H9 (cell line): Measurements from ENCODE around the gene SP3. TPM values are rescaled to one million over a fixed set of nuclear protein-coding genes. Genes with fewer than 3 reads are reported as not detected.
A peak's percentile ranks its signal among the peaks of the same experiment; 100 is the strongest.

Experiments used
- DNase-seq: peaks from one replicate; pipeline ENCODE4 v3.0.0-alpha.2; 2017
- H2AFZ ChIP-seq: one replicate; pipeline ENCODE4 v1.6.1; 2013; ENCODE audit warnings: mild to moderate bottlenecking, low read length, control low read depth, moderate library complexity
- H2AK5ac ChIP-seq: 2 replicates; pipeline ENCODE4 v1.6.1; 2013; ENCODE audit warnings: low read length, control low read depth, mixed read lengths; ENCODE audit not compliant: insufficient read length
- H2BK120ac ChIP-seq: one replicate; pipeline ENCODE4 v1.6.1; 2013; ENCODE audit warnings: low read depth, mild to moderate bottlenecking, low read length, control low read depth, inconsistent platforms; ENCODE audit not compliant: poor library complexity, severe bottlenecking
- H2BK12ac ChIP-seq: 2 replicates; pipeline ENCODE4 v1.6.1; 2013; ENCODE audit warnings: low read length, control low read depth, mixed read lengths, low read depth; ENCODE audit not compliant: insufficient read length
- H2BK15ac ChIP-seq: 2 replicates; pipeline ENCODE4 v1.6.1; 2013; ENCODE audit warnings: low read depth, low read length, control low read depth
- H2BK20ac ChIP-seq: one replicate; pipeline ENCODE4 v1.6.1; 2013; ENCODE audit warnings: low read depth, mild to moderate bottlenecking, low read length, control low read depth, inconsistent platforms; ENCODE audit not compliant: poor library complexity, severe bottlenecking
- H2BK5ac ChIP-seq: 2 replicates; pipeline ENCODE4 v1.6.1; 2013; ENCODE audit warnings: low read length, control low read depth, mixed read lengths; ENCODE audit not compliant: insufficient read length
- H3K14ac ChIP-seq: 2 replicates; pipeline ENCODE4 v1.6.1; 2013; ENCODE audit warnings: low read length, control low read depth; ENCODE audit not compliant: insufficient read depth
- H3K18ac ChIP-seq: 2 replicates; pipeline ENCODE4 v1.6.1; 2013; ENCODE audit warnings: low read depth, mild to moderate bottlenecking, mixed read lengths, low read length, control low read depth; ENCODE audit not compliant: insufficient read length
- H3K23ac ChIP-seq: 2 replicates; pipeline ENCODE4 v1.6.1; 2013; ENCODE audit warnings: low read length, control low read depth, mixed read lengths, low read depth; ENCODE audit not compliant: insufficient read length
- H3K23me2 ChIP-seq: 2 replicates; pipeline ENCODE4 v1.6.1; 2013; ENCODE audit warnings: low read depth, mild to moderate bottlenecking, mixed read lengths, low read length, control low read depth; ENCODE audit not compliant: insufficient read length, poor library complexity, severe bottlenecking
- H3K27ac ChIP-seq: 2 replicates; pipeline ENCODE4 v1.5.1; 2013; ENCODE audit warnings: low read length, control low read depth, mixed read lengths, low read depth; ENCODE audit not compliant: insufficient read length
- H3K27me3 ChIP-seq: 2 replicates; pipeline ENCODE4 v1.6.1; 2013; ENCODE audit warnings: low read length, control low read depth, inconsistent platforms; ENCODE audit not compliant: insufficient read depth
- H3K4ac ChIP-seq: 2 replicates; pipeline ENCODE4 v1.6.1; 2013; ENCODE audit warnings: low read depth, mild to moderate bottlenecking, control low read depth, inconsistent platforms, low read length, moderate library complexity
- H3K4me1 ChIP-seq: 2 replicates; pipeline ENCODE4 v1.6.1; 2013; ENCODE audit warnings: low read length, control low read depth, inconsistent platforms; ENCODE audit not compliant: insufficient read depth
- H3K4me2 ChIP-seq: 2 replicates; pipeline ENCODE4 v1.6.1; 2013; ENCODE audit warnings: low read length, control low read depth, mixed read lengths; ENCODE audit not compliant: insufficient read length, insufficient read depth
- H3K56ac ChIP-seq: 2 replicates; pipeline ENCODE4 v1.6.1; 2013; ENCODE audit warnings: low read depth, mild to moderate bottlenecking, mixed read lengths, low read length, control low read depth; ENCODE audit not compliant: insufficient read length
- H3K79me1 ChIP-seq: 2 replicates; pipeline ENCODE4 v1.6.1; 2013; ENCODE audit warnings: low read depth, mild to moderate bottlenecking, moderate library complexity, low read length, control low read depth, inconsistent platforms; ENCODE audit not compliant: insufficient read depth, poor library complexity, severe bottlenecking
- H3K79me2 ChIP-seq: 2 replicates; pipeline ENCODE4 v1.6.1; 2013; ENCODE audit warnings: low read length, control low read depth, inconsistent platforms; ENCODE audit not compliant: insufficient read depth
- H3K9ac ChIP-seq: 2 replicates; pipeline ENCODE4 v1.6.1; 2013; ENCODE audit warnings: low read length, control low read depth, mixed read lengths; ENCODE audit not compliant: insufficient read length; ENCODE audit errors: extremely low read depth
- H3K9me3 ChIP-seq: one replicate; pipeline ENCODE4 v1.6.1; 2013; ENCODE audit warnings: low read depth, low read length, inconsistent platforms; ENCODE audit not compliant: control insufficient read depth
- H3T11ph ChIP-seq: one replicate; pipeline ENCODE4 v1.6.1; 2013; ENCODE audit warnings: mild to moderate bottlenecking, low read length, control low read depth, inconsistent platforms
- H4K20me1 ChIP-seq: one replicate; pipeline ENCODE4 v1.6.1; 2013; ENCODE audit not compliant: control insufficient read depth, insufficient read length, insufficient read depth
- H4K5ac ChIP-seq: 2 replicates; pipeline ENCODE4 v1.6.1; 2013; ENCODE audit warnings: low read depth, mild to moderate bottlenecking, mixed read lengths, low read length, control low read depth; ENCODE audit not compliant: insufficient read length
- H4K8ac ChIP-seq: replicated peaks from 2 replicates; pipeline ENCODE4 v1.6.1; 2013; ENCODE audit warnings: low read length, control low read depth, mixed read lengths, low read depth; ENCODE audit not compliant: insufficient read length
- H4K91ac ChIP-seq: 2 replicates; pipeline ENCODE4 v1.6.1; 2013; ENCODE audit warnings: low read depth, mild to moderate bottlenecking, moderate library complexity, mixed read lengths, low read length, control low read depth; ENCODE audit not compliant: insufficient read length
- H3K27ac Mint-ChIP-seq, 3 experiments: 2 replicates in 2 of 3; 3 replicates in 1 of 3; pipeline ENCODE4 v1.8.0; 2020 to 2021; ENCODE audit warnings: mixed read lengths in 3 of 3, mild to moderate bottlenecking in 1 of 3, moderate library complexity in 1 of 3
- H3K27me3 Mint-ChIP-seq: 2 replicates; pipeline ENCODE4 v1.8.0; 2021; ENCODE audit warnings: low read depth, mild to moderate bottlenecking, moderate library complexity, mixed read lengths
- H3K36me3 Mint-ChIP-seq, 3 experiments: 2 replicates in 2 of 3; 3 replicates in 1 of 3; pipeline ENCODE4 v1.8.0; 2020 to 2021; ENCODE audit warnings: low read depth in 3 of 3, mixed read lengths in 3 of 3; ENCODE audit not compliant: insufficient read depth in 1 of 3
- H3K4me1 Mint-ChIP-seq, 2 experiments: 2 replicates each; pipeline ENCODE4 v1.8.0; 2020; ENCODE audit warnings: mixed read lengths in 2 of 2
- H3K4me3 Mint-ChIP-seq, 2 experiments: 2 replicates in 1 of 2; 3 replicates in 1 of 2; pipeline ENCODE4 v1.8.0; 2020 to 2021; ENCODE audit warnings: mild to moderate bottlenecking in 2 of 2, mixed read lengths in 2 of 2, moderate library complexity in 1 of 2
- H3K9me3 Mint-ChIP-seq, 2 experiments: 2 replicates in 1 of 2; 3 replicates in 1 of 2; pipeline ENCODE4 v1.8.0; 2020; ENCODE audit warnings: mild to moderate bottlenecking in 2 of 2, mixed read lengths in 2 of 2, moderate library complexity in 1 of 2
- WGBS: extraction: QIAGEN DNeasy Blood & Tissue Kit; methylation state at CpG from one replicate; pipeline ENCODE4 v1.1.7; 2013; ENCODE audit warnings: missing lambda C conversion rate, low lambda C conversion rate, mixed read lengths; ENCODE audit not compliant: insufficient read length; ENCODE audit errors: extremely low coverage; 5-methylcytosine and 5-hydroxymethylcytosine counted together
- total RNA-seq: library from RNA; stranded (reverse); gene quantifications from 2 replicates; pipeline ENCODE4 v1.2.1, GENCODE V29; 2021
- TF ChIP-seq, protein P1 (sequence below): fragments of 200-600 bp; sonication (generic); conservative IDR thresholded peaks from 3 replicates; pipeline ENCODE4 v1.8.0; 2021; ENCODE audit warnings: antibody characterized with exemption, mild to moderate bottlenecking

SP3 gene
- total RNA-seq, 1 experiment from 2014 or later = 86.3 TPM

DNA sequence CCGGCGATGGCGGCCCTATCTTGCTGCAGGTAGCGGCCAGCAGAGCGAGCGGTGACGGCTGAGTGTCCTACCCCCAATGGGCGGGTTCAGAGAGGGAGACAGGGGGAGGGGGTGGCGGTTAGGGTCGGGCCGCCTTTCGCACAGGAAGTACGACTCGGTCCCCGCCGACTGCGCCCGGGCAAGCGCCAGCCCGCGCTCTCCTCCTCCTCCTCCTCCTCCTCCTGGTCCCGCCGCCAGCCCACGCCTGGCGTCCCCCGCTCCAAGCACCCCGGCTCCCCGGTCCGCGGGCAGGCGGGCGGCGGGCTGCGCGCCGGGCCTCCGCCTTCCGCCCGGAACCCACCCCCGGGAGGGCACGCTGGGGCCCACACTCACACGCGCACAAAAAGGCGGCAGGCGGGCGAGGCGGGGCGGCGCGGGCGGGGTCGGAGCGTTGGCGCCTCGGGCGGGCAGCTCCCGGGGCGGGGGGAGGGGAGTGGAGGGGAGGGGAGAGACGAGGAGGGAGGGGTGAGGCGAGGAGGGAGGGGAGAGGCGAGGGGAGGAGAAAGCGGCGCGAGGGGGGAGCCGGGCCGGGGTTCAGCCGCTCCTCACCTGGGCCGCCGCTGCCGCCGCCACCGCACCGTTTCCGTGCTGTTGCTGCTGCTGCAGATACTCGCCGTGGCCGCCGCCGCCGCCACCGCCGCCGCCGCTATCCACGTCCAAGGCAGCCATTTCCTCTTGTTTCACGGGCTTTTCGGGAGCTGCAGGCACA is 1.2 kb downstream of the SP3 start:
- Histone ChIP-seq H3T11ph (no peak overlapping the region), H4K20me1 (no peaks in the 10 kb centered on the region), H3K4me1 (peaks cover 3% of the 10 kb centered on the region; the same call in 1 of the 2 replicates), H2BK120ac (no peak overlapping the region), H2BK5ac (no peak overlapping the region), H3K14ac (peak overlapping the region; percentile 93), H3K4me2 (peak overlapping the region; percentile 41), H3K27me3 (no peaks in the 10 kb centered on the region), H3K23ac (no peak overlapping the region), H3K56ac (no peak overlapping the region), H2BK20ac (no peak overlapping the region), H3K4ac (no peak overlapping the region), H3K79me1 (no peaks in the 10 kb centered on the region), H2BK12ac (no peak overlapping the region), H2AFZ (no peak overlapping the region), H3K9ac (peak overlapping the region; percentile 42), H4K5ac (no peak overlapping the region), H3K27ac (no peak overlapping the region), H2BK15ac (no peak overlapping the region; the same call in 1 of the 2 replicates), H3K9me3 (no peaks in the 10 kb centered on the region), H3K18ac (peak overlapping the region; percentile 74), H3K79me2 (peaks cover 31% of the 10 kb centered on the region), H3K23me2 (peaks cover 6% of the 10 kb centered on the region), H4K91ac (no peak overlapping the region), H4K8ac (no peak overlapping the region), H2AK5ac (no peak overlapping the region)
- Mint-ChIP-seq H3K4me3 (peak overlapping the region; percentile 79 to 97), H3K27ac (peak overlapping the region in 2 of 3 experiments; percentile 18 to 66; a peak in 2 of 7 replicates), H3K27me3 (no peaks in the 10 kb centered on the region), H3K4me1 (peaks cover 35 to 51% of the 10 kb centered on the region in 2 experiments), H3K9me3 (peaks cover 0 to 6% of the 10 kb centered on the region in 2 experiments; a peak in 1 of 5 replicates), H3K36me3 (peaks cover 21 to 35% (median 23%) of the 10 kb centered on the region in 3 experiments)
- DNase-seq = peak; percentile 91
- TF ChIP-seq, protein P1, sequence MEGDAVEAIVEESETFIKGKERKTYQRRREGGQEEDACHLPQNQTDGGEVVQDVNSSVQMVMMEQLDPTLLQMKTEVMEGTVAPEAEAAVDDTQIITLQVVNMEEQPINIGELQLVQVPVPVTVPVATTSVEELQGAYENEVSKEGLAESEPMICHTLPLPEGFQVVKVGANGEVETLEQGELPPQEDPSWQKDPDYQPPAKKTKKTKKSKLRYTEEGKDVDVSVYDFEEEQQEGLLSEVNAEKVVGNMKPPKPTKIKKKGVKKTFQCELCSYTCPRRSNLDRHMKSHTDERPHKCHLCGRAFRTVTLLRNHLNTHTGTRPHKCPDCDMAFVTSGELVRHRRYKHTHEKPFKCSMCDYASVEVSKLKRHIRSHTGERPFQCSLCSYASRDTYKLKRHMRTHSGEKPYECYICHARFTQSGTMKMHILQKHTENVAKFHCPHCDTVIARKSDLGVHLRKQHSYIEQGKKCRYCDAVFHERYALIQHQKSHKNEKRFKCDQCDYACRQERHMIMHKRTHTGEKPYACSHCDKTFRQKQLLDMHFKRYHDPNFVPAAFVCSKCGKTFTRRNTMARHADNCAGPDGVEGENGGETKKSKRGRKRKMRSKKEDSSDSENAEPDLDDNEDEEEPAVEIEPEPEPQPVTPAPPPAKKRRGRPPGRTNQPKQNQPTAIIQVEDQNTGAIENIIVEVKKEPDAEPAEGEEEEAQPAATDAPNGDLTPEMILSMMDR = no peak
- WGBS = no CpG with 5 or more reads among the region's 87 CpGs
